A673 (cell line): ENCODE data around the gene GNG3.
"Not testable (repeated sequence)": the region's sequence is repeated elsewhere in the genome, so short reads cannot be mapped to it uniquely, and the experiment has no call there.

Experiments used
- CTCF ChIP-seq: fragments of 300-800, 200-600 bp; sonication (generic); conservative IDR thresholded peaks from 2 replicates; pipeline ENCODE4 v1.5.1; 2017; ENCODE audit warnings: low read depth, mild to moderate bottlenecking, antibody characterized with exemption, low read length, moderate library complexity, mixed read lengths
- EZH2 ChIP-seq: fragments of 200-600 bp; sonication (generic); IDR thresholded peaks from 2 replicates; pipeline ENCODE4 v1.6.1; 2017; ENCODE audit warnings: borderline replicate concordance, low read depth, mild to moderate bottlenecking, mixed read lengths, antibody characterized with exemption, low read length; ENCODE audit not compliant: poor library complexity, severe bottlenecking

- TF ChIP-seq CTCF, EZH2: not testable (repeated sequence)
Measured at GRCh38 chr11:62675415-62675814, 32.1 kb upstream of the GNG3 start.
